Left renal cortex interstitium (tissue), 4 donors: ENCODE measurements around the gene QKI. TPM values are rescaled to one million over a fixed set of nuclear protein-coding genes. Genes with fewer than 3 reads are reported as not detected.
"Not testable (repeated sequence)": the region's sequence is repeated elsewhere in the genome, so short reads cannot be mapped to it uniquely, and the experiment has no call there.

ENCODE experiments used
- DNase-seq, 4 donors: peaks; one replicate each; pipeline ENCODE4 v3.0.0-alpha.2; 2013; ENCODE audit warnings: low read depth in 4 of 4, low spot score in 2 of 4, missing footprints in 1 of 4
- polyA plus RNA-seq, 4 donors: library from polyadenylated mRNA; unstranded; fragments of 120-200 nt; gene quantifications; one replicate each; pipeline ENCODE4 v1.2.1, GENCODE V29; 2013; ENCODE audit not compliant: insufficient read length in 4 of 4

The QKI gene
- polyA plus RNA-seq, result 100 to 1,000 TPM; 181 to 215 (median 195) TPM

- no peak for DNase-seq
Measured at GRCh38 chr6:163414117-163414945, at the start of gene QKI. Gene QKI, plus strand, starts transcription at chr6:163414718. Its CDS starts 476 bp downstream, at chr6:163415194.

- no peak for DNase-seq
Measured at GRCh38 chr6:163366288-163366687, 48.2 kb upstream of the QKI start.

GRCh38 chr6:163367497-163368183 lies 46.9 kb upstream of the QKI start:
- DNase-seq, result no peak

- DNase-seq, result no peak
Measured at GRCh38 chr6:163369141-163369540, 45.4 kb upstream of the QKI start.

GRCh38 chr6:163369628-163370365 lies 44.7 kb upstream of the QKI start:
- DNase-seq, result no peak

- DNase-seq, result no peak
Measured at GRCh38 chr6:163370464-163371117, 43.9 kb upstream of the QKI start.

GRCh38 chr6:163371129-163371528 lies 43.4 kb upstream of the QKI start:
- DNase-seq, result no peak

GRCh38 chr6:163373240-163373639 lies 41.3 kb upstream of the QKI start:
- no peak for DNase-seq

GRCh38 chr6:163375361-163375760 lies 39.2 kb upstream of the QKI start:
- no peak for DNase-seq

- DNase-seq, result no peak
Measured at GRCh38 chr6:163376187-163376586, 38.3 kb upstream of the QKI start.

GRCh38 chr6:163377561-163377960 lies 37.0 kb upstream of the QKI start:
- DNase-seq, result no peak

GRCh38 chr6:163380216-163380615 lies 34.3 kb upstream of the QKI start:
- no peak for DNase-seq

- DNase-seq, result no peak
Measured at GRCh38 chr6:163381118-163381756, 33.3 kb upstream of the QKI start.

GRCh38 chr6:163383396-163383795 lies 31.1 kb upstream of the QKI start:
- not testable (repeated sequence) for DNase-seq

- no peak for DNase-seq
Measured at GRCh38 chr6:163383912-163384311, 30.6 kb upstream of the QKI start.

GRCh38 chr6:163384510-163384909 lies 30.0 kb upstream of the QKI start:
- no peak for DNase-seq

- DNase-seq, result not testable (repeated sequence)
Measured at GRCh38 chr6:163385503-163385902, 29.0 kb upstream of the QKI start.

GRCh38 chr6:163386329-163386908 lies 28.1 kb upstream of the QKI start:
- no peak for DNase-seq

- no peak for DNase-seq
Measured at GRCh38 chr6:163387317-163387716, 27.2 kb upstream of the QKI start.

GRCh38 chr6:163389354-163389753 lies 25.2 kb upstream of the QKI start:
- DNase-seq, result no peak
